Inflammatory macrophage (primary cell): ENCODE results near the gene ADM.

Experiments
- DNase-seq, 2 donors: peaks; one replicate each; pipeline ENCODE4 v3.0.0-alpha.2; 2020 to 2022

Gene ADM

GRCh38 chr11:10329935-10330334 is 25.1 kb downstream of the ADM start:
- DNase-seq: no peak

GRCh38 chr11:10331548-10332289 is 26.8 kb downstream of the ADM start:
- no peak for DNase-seq

- no peak for DNase-seq
Measured at GRCh38 chr11:10333490-10333889, 28.6 kb downstream of the ADM start.

GRCh38 chr11:10338287-10338686 is 33.4 kb downstream of the ADM start:
- DNase-seq: no peak

GRCh38 chr11:10348650-10349280 is 43.9 kb downstream of the ADM start:
- DNase-seq: no peak

GRCh38 chr11:10349281-10349665 is 44.4 kb downstream of the ADM start:
- DNase-seq: no peak

- DNase-seq: no peak
Measured at GRCh38 chr11:10349806-10350205, 44.9 kb downstream of the ADM start.

GRCh38 chr11:10350334-10350733 is 45.5 kb downstream of the ADM start:
- no peak for DNase-seq

- no peak for DNase-seq
Measured at GRCh38 chr11:10351435-10351764, 46.5 kb downstream of the ADM start.

GRCh38 chr11:10351765-10352641 is 47.1 kb downstream of the ADM start:
- no peak for DNase-seq

GRCh38 chr11:10352921-10353550 is 48.2 kb downstream of the ADM start:
- peak in 1 of 2 donors; percentile 51 for DNase-seq

- no peak for DNase-seq
Measured at GRCh38 chr11:10354389-10354788, 49.5 kb downstream of the ADM start.

- DNase-seq: peak; percentile 85 to 89
Measured at GRCh38 chr11:10355257-10355661, 50.4 kb downstream of the ADM start.

GRCh38 chr11:10356161-10356560 is 51.3 kb downstream of the ADM start:
- no peak for DNase-seq
